Activated CD4-positive, alpha-beta T cell treated with anti-CD3 and anti-CD28 coated beads, Interleukin-2, amount 50 U/mL, for 1 hour (primary cell): ENCODE results near the gene C2CD4A.
"Not testable (repeated sequence)": the region's sequence is repeated elsewhere in the genome, so short reads cannot be mapped to it uniquely, and the experiment has no call there.

Experiments used
- DNase-seq: peaks from one replicate; pipeline ENCODE4 v3.0.0-alpha.2; 2020

C2CD4A gene, protein sequence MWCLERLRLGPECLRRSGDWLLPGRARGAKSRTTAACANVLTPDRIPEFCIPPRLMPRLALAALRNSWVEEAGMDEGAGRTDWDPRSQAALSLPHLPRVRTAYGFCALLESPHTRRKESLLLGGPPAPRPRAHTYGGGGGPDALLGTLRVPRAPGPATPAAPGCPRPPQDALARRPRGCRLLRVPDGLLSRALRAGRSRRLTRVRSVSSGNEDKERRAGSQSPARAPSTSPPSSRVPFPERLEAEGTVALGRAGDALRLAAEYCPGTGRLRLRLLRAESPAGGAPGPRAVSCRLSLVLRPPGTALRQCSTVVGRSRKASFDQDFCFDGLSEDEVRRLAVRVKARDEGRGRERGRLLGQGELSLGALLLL

DNA sequence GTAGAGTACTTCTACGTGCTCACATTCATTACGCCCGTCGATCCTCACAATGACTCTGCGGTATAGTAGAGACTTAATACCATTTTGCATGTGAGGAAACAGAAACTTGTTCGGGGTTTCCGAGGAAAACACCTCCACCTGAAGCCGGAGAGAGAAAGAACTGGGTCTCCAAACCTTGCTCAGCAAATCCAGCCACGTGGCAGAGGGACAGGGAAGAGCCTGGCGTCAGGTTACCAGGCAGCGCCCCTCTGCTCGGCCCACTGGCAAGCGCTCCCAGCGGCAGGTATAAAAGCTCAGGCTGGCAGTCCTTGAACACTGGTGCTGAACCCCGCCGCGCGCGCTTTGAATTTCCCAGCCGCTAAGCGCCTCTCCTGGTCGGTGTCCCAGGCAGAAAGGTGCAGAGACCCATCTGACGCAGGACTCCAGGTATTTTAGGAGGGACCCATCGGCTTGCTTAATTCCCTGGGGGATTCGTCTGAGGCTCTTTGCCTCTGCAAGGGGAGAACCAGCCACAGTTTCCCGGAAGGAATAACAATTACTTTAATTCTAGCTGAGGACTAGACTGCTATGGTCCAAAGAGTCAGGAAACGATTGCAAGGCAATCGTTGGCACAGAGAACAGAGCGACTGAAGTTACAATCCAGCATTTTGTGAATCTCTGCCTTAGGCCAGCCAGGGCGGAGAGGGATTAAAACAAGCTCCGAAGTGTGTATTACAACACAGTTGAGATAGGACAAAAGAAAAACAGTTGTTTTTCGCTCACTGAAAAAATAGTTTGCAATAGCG is at the start of gene C2CD4A:
TSS of gene C2CD4A (plus strand) at position 315 of the 785 bp plus-strand sequence. CDS start 637 bp downstream, outside the sequence.
- peak; percentile 57 for DNase-seq

DNA sequence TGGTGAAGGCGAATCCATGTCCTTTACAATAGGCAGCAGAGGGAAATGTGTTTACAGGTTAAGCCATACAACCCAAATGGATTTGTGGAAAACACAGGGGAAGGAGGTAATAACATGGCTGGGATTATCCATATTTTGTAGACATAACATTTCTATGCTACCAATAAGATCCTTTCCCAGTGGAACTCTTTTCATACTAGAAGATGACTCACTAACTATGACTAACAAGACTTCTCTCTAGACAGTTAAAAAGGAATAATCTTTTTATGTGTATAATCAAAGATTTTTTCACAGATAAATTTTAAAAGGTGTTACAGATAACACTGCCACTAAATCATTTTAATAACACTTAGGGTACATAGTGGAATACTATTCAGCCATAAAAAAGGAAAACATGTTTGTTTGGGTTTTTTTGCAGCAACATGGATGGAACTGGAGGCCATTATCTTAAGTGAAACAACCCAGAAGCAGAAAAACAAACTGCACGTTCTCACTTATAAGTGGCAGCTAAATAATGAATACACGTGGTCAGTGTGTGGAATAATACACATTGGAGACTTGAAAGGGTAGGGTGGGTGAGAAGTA is 46.1 kb upstream of the C2CD4A start:
- DNase-seq, result no peak

DNA sequence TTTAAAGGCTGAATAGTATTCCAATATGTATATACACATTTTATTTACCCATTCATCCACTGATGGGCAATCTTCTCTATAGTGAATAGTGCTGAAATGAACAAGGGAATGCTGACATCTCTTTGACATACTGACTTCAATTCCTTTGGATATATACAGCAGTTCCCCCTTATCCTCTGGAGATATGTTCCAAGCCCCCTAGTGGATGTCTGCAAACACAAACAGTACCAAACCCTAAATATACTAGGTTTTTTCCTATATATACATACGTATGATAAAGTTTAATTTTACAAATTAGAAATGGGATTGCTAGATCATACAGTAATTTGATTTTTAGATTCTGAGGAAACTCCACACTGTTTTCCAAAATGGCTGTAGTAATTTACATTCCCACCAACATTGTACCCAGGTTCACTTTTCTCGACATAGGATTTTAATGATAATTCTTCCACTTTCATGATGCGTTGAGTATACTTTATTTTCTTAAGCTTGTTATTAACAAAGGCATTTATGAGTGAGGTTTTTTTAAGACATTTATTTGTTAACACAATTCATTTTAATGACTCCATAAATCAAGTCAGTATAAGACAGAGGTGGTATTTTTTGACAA is 44.7 kb upstream of the C2CD4A start:
- DNase-seq, result no peak

DNA sequence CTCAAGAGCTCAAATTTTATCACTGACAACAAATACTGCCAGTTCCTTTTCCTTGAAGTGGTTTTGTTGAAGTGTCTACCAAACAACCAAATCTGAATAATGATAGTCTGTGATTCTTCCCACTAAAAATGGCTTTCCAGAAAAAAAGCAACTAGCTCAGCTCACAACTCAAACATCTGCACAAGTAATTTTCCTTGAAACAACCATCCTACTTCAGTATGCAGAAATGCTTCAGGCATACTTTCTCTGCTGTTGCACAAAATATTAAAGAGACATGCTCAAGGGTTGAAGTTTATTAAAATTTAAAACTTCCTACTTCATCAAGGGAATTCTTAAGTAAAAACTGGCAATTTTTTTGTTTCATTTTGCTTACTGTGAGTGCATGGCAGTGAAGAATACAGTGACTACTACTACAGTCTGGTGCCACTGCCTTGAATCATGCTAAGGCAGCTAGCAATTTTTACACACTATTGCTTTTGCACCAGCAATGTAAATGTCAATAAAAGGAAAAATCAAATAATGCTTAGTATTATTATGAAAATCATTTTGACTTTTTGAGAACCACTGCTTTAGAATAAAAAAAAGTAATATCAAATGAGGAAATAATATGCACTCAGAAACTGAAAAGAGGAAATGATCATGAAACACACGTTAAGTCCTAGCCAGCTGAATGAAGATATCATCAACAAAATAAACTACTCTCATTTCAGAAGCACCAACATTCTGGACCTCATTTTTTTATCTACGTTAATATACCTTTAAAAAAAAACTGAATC is 40.1 kb upstream of the C2CD4A start:
- DNase-seq, result no peak

DNA sequence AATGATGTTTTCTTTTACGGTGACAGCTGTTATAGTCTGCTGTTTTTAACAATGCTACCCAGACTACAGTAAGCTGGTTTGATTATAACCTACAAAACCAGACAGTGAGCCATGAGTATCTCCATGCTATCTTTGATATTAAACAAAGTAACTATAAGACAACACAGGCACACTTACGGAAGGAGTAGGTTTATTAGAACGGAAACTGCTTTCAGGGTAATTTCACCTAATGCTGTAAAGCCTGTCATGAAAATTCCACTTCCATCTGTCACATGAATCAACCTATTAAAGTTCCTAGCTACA is 39.6 kb upstream of the C2CD4A start:
- DNase-seq, result no peak

DNA sequence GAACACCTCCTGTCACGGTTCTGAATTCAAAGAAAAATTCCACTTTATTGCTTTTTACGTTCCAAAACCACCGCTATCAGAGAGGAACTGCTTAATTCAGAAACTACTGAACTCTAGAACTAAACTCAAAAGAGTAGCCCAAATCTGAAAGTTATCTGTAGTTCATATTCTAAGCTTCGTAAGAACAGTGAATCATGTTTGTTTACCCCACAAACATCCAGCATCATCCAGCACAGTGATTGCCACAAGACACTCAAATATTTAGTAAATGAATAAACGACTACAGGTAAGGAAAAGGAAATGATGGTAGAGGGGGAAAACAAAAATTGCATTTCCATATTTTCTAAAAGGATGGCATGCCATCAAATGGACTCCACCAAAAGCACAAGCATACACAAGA is 38.9 kb upstream of the C2CD4A start:
- DNase-seq, result no peak

DNA sequence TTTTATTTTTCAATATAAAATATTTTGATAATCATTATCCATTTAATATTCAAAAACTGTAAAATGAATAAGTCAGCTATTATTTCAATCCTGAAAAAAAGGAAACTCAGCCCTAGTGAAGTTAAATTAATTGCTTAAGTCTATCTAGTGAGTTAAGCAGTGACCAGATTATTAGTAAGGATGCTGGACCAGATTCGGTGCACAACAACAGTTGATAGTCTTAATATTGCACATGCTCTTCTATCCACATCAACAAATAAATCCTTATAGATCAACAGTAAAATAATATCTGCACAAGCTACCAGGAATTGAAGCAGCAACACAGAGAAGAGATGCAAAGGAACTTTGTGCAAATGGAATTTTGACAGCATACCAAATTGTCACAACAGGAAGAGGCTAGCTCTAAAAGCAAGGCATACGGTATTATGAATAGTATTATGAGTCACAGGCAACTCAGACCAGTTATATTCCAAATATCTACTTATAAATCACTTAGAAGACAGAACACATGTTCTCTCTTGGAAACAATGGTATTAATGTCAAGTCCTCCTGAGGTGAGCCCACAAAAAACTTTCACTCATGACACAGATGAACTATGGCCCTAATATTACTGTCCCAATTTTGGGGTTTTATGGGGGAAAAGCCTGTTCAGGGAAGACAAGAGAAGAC is 31.4 kb upstream of the C2CD4A start:
- no peak for DNase-seq

DNA sequence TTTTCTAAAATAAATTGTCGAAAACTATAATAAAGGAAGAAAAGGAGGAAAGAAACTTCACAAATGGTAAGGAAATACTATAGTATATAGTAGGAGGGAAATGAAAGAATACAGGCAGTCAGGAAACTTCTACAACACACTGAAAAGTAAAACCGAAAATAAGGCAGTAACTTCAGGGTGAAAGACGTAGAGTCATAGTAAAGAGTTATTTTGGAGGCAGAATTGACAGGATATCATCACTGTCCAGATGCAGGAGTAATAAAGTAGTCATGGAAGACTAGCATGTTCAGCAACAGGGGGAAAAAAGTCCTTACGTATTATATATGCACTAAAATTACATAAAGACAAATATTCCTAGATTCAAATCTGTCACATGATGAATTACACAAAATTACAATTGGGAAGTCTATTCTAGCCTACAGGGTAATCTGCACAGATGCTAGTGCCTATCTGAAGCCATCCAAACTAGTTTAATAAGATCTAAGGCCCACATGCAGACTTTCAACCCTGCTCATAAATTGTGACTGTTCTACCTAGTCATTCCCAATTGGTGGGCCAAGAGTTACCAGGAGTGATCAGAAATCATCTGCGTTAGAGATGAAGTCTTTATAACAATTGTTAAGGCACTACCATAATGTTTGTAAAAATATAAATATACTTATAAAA is 20.6 kb upstream of the C2CD4A start:
- DNase-seq, result no peak

DNA sequence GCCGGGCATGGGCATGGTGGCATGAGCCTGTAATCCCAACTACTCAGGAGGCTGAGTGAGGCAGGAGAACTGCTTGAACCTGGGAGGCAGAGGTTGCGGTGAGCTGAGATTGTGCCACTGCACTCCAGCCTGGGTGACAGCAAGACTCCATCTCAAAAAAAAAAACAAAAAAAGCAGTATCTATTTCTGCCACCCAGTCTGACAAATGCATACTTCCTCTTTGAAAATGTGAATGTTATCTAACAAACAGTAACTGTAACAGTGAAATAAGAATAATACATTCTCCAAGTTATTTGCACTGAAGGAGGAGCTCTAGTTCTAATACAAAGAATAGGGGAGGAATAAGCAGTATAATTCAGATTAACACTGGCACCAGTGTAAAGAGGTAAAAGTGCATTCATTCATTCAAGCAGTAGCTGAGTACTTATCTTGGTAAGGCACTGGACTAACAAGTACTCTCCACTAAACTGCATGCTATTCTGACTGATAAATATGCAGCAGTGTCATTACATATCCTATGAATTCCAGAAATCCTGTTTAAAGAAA is 19.4 kb upstream of the C2CD4A start:
- no peak for DNase-seq

DNA sequence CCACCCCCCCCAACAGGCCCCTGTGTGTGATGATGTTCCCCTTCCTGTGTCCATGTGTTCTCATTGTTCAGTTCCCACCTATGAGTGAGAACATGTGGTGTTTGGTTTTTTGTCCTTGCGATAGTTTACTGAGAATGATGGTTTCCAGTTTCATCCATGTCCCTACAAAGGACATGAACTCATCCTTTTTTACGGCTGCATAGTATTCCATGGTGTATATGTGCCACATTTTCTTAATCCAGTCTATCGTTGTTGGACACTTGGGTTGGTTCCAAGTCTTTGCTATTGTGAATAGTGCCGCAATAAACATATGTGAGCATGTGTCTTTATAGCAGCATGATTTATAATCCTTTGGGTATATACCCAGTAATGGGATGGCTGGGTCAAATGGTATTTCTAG is 18.5 kb upstream of the C2CD4A start:
- not testable (repeated sequence) for DNase-seq

DNA sequence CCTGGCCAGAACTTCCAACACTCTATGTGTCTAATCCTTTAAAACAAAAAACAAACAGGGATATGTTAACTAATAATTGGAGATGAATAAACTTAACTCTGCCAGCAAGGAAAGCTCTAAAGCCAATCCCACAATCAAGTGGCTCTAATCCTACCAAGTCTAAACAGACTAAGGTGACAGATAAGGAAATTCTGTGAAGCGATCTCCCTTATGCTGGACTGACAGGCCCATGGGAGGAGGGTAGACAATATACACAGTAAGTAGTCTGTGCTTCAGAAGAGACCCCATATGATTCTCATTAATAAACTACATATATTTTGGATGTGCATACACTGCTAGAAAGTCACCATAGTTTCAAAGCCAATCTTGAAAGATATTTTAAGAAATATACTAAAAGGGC is 16.7 kb upstream of the C2CD4A start:
- DNase-seq, result no peak

DNA sequence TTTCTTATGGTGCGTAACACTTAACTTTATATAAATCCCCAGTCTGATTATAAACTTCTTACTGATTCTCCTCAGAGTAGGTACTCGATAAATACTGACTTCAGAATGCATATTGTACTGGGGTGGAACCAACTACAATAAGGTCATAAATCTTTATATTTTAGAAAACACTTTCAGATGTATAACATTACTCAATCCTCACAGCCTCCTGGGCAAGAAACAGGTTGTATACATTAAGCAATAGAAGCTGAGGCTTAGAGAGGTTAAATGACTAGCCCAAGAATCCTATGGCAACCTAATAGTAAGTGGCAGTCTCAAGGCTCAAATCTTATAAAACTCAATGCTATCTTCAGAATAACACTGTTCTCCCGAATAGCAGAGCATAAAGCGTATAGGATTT is 15.6 kb upstream of the C2CD4A start:
- no peak for DNase-seq

DNA sequence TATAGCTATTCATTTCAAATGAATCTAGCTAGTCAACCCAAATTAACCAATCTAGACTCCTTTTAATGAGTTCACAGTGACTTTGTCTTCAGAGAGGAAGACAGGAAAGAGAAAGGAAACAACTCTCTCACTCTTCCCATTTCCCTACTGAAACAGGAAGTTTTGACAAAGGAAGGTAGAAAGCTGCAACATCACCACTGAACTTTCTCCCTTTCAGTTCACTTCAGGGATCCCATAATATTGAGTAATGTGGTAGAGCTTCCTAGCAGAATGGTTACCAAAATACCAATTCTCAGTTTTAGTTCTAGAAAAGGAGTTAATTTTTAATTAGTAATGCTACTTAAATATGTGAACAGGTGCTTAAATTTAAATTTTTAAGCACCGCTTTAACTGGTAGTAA is 14.1 kb upstream of the C2CD4A start:
- no peak for DNase-seq

DNA sequence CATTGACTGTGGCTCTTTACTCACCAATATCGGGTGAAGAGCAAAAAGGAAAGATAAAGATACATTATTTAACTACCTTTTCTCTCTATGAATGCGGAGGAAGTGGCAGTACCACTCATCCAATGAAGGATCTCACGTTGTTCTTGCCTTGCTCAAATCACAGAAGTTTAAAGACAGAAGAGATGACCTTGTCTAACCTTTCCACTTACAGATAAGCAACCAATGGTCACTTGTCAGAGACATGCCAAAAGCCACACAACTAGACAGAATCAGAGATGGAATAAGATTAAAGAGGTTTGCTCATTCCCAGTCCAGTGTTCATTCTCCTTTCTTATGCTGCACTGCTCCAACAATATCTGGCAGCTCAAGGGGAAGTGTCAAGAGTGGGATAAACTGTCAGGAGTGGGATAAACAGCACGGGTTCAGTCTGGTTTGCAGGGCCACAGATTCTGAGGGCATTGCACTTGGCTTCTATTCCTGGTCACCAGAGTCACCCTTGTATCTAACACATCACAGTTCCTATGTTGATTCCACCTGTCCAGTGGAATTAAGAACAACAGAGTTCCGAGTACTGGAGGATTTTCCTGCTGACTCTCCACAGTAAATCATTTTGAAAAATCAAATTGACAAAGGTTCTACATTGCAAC is 13.2 kb upstream of the C2CD4A start:
- no peak for DNase-seq

DNA sequence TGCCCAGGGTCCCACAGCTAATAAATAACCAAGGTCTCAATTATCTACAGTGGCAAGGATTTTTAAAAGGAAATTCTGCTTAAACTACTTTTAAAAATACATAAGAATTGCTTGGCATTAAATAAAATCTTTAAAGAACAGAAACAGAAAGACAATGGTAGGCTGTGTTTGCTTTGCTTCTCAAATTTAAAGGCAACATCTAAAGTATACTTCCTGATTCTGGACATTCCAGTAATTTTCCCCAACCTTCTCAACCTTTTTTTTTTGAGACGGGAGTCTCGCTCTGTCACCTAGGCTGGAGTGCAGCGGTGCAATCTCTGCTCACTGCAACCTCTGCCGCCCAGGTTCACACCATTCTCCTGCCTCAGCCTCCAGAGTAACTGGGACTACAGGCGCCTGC is 11.8 kb upstream of the C2CD4A start:
- DNase-seq, result no peak

DNA sequence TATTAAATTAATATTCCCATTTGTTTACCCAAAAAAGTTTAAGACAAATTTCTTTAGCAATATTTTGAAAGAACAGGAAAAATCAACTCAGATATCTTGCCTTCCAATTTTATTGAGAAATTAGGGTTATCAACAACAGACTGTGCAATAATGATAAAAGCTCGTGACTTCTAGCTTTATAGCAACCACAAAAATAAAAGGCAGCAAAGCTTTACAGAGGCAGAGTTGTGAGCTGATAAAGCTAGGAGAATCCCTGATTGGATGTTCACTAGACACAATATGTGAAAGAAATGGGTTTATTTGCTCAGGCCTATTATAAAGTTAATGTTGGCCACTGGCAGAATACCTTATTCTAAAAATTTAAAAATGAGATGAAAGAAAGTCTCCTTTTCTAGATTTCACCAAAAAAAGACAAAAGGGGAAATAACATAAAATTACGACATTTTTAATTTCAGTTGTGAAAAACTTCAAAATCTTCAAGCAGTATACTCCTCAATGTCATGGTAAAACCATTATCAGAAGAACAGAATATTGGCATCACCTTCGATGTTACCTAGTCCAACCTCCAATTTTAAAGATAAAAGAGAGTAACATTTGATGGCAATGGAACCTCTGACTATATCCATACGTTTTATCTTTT is 9.3 kb upstream of the C2CD4A start:
- no peak for DNase-seq

DNA sequence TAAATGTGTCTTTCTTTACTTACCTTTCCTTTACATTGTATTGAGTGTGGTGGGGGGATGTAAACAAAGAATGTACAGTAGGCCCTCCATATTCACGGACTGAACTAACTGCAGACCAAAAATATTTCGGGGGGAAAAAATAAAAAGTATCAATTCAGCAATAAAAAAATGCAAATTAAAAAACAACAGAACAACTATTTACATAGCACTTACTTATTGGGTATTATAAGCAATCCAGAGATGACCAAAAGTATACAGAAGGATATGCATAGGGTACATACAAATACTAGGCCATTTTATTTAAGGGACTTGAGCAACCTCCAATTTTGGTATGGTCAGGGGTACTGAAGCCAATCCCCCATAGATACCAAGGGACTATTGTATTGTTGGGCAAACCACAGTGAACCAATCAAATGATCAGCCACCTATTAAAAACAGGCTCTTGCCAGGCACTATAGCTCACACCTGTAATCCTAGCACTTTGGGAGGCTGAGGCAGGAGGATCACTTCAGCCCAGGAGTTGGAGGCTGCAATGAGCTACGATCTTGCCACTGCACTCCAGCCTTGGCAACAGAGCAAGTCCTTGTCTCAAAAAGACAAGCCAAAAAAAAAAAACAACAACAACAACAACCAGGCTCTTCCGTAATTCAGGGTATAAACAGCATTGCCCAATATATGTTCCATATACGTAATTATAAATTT is 8.3 kb upstream of the C2CD4A start:
- DNase-seq, result no peak

DNA sequence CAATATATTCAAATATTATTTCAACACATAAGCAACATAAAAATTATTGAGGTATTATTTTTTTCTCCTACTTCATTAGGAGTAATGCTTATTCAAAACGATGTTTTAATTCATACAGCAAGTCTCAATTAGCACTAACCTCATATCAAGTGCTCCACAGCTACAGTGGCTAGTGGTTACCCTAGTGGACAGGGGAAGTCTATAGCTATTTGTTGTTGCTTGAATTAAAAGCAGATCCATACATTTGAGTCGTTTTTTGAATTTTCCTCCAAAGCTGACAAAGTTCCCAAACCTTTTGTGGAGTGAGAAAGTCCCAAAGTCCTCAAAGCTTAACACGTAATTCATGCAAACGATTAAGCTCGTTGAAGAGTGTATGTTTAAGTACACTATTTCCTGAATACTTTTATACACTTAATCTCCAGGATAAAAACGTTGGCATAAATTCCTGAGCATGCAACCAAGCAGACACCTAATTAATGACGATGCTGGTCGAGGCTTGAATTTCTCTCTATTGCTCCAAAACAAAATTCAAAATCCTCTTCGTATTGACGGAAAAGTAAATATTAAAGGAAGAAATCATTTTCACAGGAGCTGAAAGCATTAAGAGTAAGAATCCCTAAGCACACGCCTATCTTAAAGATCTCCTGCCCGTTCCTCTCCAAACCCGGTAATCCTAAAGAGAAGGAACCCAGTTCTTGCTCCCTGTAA is 7.5 kb upstream of the C2CD4A start:
- no peak for DNase-seq

DNA sequence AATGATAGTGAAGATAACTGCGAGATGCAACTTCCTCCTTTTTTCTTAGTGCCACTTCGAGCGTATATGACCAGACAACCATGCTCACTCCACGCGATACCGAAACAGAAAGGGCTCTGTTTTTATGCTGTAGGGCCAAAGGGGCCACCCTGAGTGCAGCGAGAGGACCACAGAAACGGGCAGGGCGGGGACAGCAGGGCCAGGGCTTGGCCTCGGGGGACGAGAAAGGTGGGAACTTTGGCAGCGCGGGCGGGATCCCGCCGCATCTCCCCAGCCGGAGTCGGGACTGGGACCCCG is 7.0 kb upstream of the C2CD4A start:
- DNase-seq, result peak; percentile 42
